ENCODE data around the gene P3H3.

GRCh38 chr12:6819106-6820030, 8.8 kb upstream of the P3H3 start:
- TF ChIP-seq CTCF (IDR thresholded peaks at IDR 0.05 in 4 of 5, conservative IDR thresholded peaks at IDR 0.05 in 1 of 5) = no peak
- no peak for TF ChIP-seq POLR2A (IDR thresholded peaks at IDR 0.05)
